ENCODE results near the gene TADA1. TPM values are rescaled to one million over a fixed set of nuclear protein-coding genes. Genes with fewer than 3 reads are reported as not detected.

TADA1 gene
- total and polyA plus RNA-seq, 9 donors = 9.8 to 15.0 (median 11.5) TPM

DNA sequence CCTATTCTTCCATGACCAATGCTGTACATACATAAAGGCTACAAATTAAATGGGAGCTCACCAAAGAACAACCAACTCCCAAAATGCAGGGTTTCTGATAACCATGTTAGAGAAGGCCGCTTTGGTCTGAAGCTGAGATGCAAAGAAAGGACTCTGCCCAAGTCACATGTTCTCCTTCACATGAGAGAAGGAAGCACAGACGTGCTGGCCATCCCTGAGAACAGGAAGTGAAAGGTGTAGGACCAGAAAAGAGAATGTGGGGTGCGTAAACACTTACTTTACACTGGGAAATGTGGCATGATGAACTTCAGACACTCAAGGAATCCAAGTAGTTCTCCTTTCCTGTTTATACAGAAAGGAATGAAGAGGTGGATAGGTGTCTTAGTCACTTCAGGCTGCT lies 31.7 kb upstream of the TADA1 start:
- Histone ChIP-seq H3K9me3 (no peaks in the 10 kb centered on the region), H3K4me3 (no peak overlapping the region), H3K4me1 (ENCODE audit: insufficient read depth) (no peaks in the 10 kb centered on the region), H3K27me3 (no peaks in the 10 kb centered on the region), H3K27ac (no peak overlapping the region), H3K36me3 (no peaks in the 10 kb centered on the region)
- TF ChIP-seq POLR2A (IDR thresholded peaks at IDR 0.05) (no peak), EP300 (IDR thresholded peaks at IDR 0.05) (no peak)
- TF ChIP-seq, protein P1, sequence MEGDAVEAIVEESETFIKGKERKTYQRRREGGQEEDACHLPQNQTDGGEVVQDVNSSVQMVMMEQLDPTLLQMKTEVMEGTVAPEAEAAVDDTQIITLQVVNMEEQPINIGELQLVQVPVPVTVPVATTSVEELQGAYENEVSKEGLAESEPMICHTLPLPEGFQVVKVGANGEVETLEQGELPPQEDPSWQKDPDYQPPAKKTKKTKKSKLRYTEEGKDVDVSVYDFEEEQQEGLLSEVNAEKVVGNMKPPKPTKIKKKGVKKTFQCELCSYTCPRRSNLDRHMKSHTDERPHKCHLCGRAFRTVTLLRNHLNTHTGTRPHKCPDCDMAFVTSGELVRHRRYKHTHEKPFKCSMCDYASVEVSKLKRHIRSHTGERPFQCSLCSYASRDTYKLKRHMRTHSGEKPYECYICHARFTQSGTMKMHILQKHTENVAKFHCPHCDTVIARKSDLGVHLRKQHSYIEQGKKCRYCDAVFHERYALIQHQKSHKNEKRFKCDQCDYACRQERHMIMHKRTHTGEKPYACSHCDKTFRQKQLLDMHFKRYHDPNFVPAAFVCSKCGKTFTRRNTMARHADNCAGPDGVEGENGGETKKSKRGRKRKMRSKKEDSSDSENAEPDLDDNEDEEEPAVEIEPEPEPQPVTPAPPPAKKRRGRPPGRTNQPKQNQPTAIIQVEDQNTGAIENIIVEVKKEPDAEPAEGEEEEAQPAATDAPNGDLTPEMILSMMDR (IDR thresholded peaks at IDR 0.05) = no peak
- no peak for DNase-seq
- 76 to 81% (median 77%) methylated on average over 3 of the region's 3 CpGs for WGBS, 3 donors
- intact Hi-C loops (cut with DNase I) = no loop called here

DNA sequence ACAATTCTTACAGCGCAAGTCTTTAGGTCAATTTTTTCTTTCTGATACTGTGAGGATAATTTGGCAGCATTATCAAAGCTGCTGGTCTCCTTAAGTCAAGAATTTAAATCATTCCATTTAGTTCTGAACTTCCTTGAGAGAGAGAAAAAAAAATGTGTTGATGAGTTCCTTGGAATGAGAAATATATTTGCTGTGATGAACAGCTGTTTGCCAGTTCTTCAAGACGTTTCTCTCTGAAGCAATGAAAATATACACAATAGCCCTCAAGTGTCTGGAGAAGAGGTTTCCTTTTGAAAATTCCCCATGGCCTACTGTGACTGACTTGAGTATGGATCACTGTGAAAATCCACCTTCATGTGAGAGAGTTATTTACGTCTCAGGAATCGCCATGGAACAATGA lies 31.0 kb upstream of the TADA1 start:
- no peak for DNase-seq
- Histone ChIP-seq H3K4me3 (no peak overlapping the region), H3K27me3 (no peaks in the 10 kb centered on the region), H3K4me1 (ENCODE audit: insufficient read depth) (no peaks in the 10 kb centered on the region), H3K9me3 (no peaks in the 10 kb centered on the region), H3K27ac (no peak overlapping the region), H3K36me3 (no peaks in the 10 kb centered on the region)
- intact Hi-C loops (cut with DNase I) = no loop called here
- WGBS, 3 donors = 63 to 67% (median 67%) methylated on average over 4 of the region's 4 CpGs
- TF ChIP-seq EP300 (IDR thresholded peaks at IDR 0.05) (no peak), POLR2A (IDR thresholded peaks at IDR 0.05) (no peak)
- TF ChIP-seq, protein P1 (IDR thresholded peaks at IDR 0.05) = no peak

DNA sequence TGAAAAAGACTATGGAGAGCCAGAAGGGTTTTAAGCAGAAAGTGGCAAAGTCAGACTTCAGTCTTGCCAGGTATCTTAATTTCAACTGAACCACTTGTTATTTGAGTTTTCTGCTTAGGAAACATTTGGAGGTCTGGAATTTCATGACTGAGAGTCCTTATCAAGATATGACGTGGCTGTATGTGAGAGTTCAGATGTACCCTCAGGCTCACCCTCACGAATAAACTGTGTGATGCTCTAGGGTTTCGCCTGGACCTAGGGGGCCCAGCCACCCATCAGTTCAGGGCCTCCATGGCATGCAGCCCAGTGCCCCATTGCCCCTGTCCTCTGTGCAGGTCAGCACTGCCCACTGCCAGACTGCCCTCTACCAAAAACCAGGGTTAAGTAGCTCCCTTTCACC lies 30.6 kb upstream of the TADA1 start:
- Histone ChIP-seq H3K4me1 (ENCODE audit: insufficient read depth) (no peaks in the 10 kb centered on the region), H3K27me3 (no peaks in the 10 kb centered on the region), H3K4me3 (no peak overlapping the region), H3K36me3 (no peaks in the 10 kb centered on the region), H3K9me3 (no peaks in the 10 kb centered on the region), H3K27ac (no peak overlapping the region)
- no peak for DNase-seq
- TF ChIP-seq, protein P1 (IDR thresholded peaks at IDR 0.05) = no peak
- TF ChIP-seq POLR2A (IDR thresholded peaks at IDR 0.05) (no peak), EP300 (IDR thresholded peaks at IDR 0.05) (no peak)
- 51 to 72% (median 63%) methylated on average over 3 of the region's 3 CpGs for WGBS, 3 donors
- intact Hi-C loops (cut with DNase I) = no loop called here

DNA sequence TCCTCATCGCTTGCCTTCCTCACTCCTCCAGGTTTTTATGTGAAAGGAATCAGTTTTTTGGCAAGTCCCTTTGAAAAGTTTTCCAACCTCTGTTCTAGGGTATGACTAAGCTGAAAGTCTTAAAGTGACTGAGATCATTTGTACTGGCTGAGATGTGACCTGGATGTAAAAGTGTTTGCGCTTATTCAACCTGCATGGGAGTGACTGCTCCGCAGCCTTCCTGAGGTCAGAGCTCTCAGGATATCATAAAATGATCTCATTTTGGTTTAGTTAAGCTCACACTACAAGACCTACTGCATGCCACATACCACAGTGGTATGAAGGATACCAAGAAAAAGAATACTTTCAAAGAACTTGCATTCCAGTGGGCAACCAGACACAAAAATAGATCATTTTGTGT lies 29.8 kb upstream of the TADA1 start:
- 45 to 65% (median 47%) methylated on average over 3 of the region's 3 CpGs for WGBS, 3 donors
- no peaks in the 10 kb centered on the region for H3K4me1 ChIP-seq (ENCODE audit: insufficient read depth)
- intact Hi-C loops (cut with DNase I) = no loop called here

More for the DNA sequence above, 29.8 kb upstream of the TADA1 start:
- Histone ChIP-seq H3K9me3 (no peaks in the 10 kb centered on the region), H3K36me3 (no peaks in the 10 kb centered on the region), H3K27me3 (no peaks in the 10 kb centered on the region), H3K27ac (no peak overlapping the region), H3K4me3 (no peak overlapping the region)
- TF ChIP-seq, protein P1 (IDR thresholded peaks at IDR 0.05) = no peak
- TF ChIP-seq EP300 (IDR thresholded peaks at IDR 0.05) (no peak), POLR2A (IDR thresholded peaks at IDR 0.05) (no peak)
- no peak for DNase-seq
